GM23338 (cell line): ENCODE data around the gene SPIRE2. TPM values are rescaled to one million over a fixed set of nuclear protein-coding genes. Genes with fewer than 3 reads are reported as not detected.

ENCODE experiments used
- ATAC-seq: fragments of 200-7000 bp; cut with Tn5 transposase; 3 replicates; pipeline ENCODE4 v1.9.1; 2020
- DNase-seq: peaks from one replicate; pipeline ENCODE4 v3.0.0-alpha.2; 2015; ENCODE audit warnings: low spot score
- H2AFZ ChIP-seq: fragments of 200-600 bp; sonication (generic); 2 replicates; pipeline ENCODE4 v1.8.0; 2016; ENCODE audit warnings: antibody characterized with exemption, mild to moderate bottlenecking, moderate library complexity
- H3F3A ChIP-seq: fragments of 200-600 bp; sonication (generic); replicated peaks from 2 replicates; pipeline ENCODE4 v1.8.0; 2017; ENCODE audit warnings: antibody characterized with exemption, mixed run types, low read depth
- H3K27ac ChIP-seq: fragments of 200-600 bp; sonication (generic); 2 replicates; pipeline ENCODE4 v1.6.1; 2016; ENCODE audit warnings: low read depth
- H3K27me3 ChIP-seq: fragments of 200-600 bp; sonication (generic); 2 replicates; pipeline ENCODE4 v1.8.0; 2016; ENCODE audit warnings: mild to moderate bottlenecking, mixed run types, moderate library complexity; ENCODE audit not compliant: insufficient read depth
- H3K36me3 ChIP-seq: fragments of 200-600 bp; sonication (generic); 2 replicates; pipeline ENCODE4 v1.8.0; 2016; ENCODE audit warnings: mild to moderate bottlenecking; ENCODE audit not compliant: insufficient read depth
- H3K4me1 ChIP-seq: fragments of 200-600 bp; sonication (generic); 2 replicates; pipeline ENCODE4 v1.8.0; 2016; ENCODE audit warnings: mild to moderate bottlenecking, moderate library complexity; ENCODE audit not compliant: insufficient read depth
- H3K4me2 ChIP-seq: fragments of 200-600 bp; sonication (generic); 2 replicates; pipeline ENCODE4 v1.7.1; 2017; ENCODE audit warnings: mixed run types
- H3K4me3 ChIP-seq: fragments of 200-600 bp; sonication (generic); 2 replicates; pipeline ENCODE4 v1.6.1; 2016; ENCODE audit warnings: mixed run types
- H3K79me2 ChIP-seq: fragments of 200-600 bp; sonication (generic); replicated peaks from 2 replicates; pipeline ENCODE4 v1.8.0; 2017; ENCODE audit warnings: mild to moderate bottlenecking; ENCODE audit not compliant: insufficient read depth
- H3K9me2 ChIP-seq: fragments of 200-600 bp; sonication (generic); 2 replicates; pipeline ENCODE4 v1.8.0; 2017; ENCODE audit not compliant: insufficient read depth
- H4K20me1 ChIP-seq: fragments of 200-600 bp; sonication (generic); replicated peaks from 2 replicates; pipeline ENCODE4 v1.8.0; 2017; ENCODE audit warnings: mild to moderate bottlenecking; ENCODE audit not compliant: insufficient read depth
- H3K27ac Mint-ChIP-seq: 2 replicates; pipeline ENCODE4 v1.8.0; 2020; ENCODE audit warnings: inconsistent platforms, mild to moderate bottlenecking, moderate library complexity, mixed read lengths
- H3K27me3 Mint-ChIP-seq: 3 replicates; pipeline ENCODE4 v1.8.0; 2022; ENCODE audit warnings: low read depth, mild to moderate bottlenecking, moderate library complexity, mixed read lengths, inconsistent platforms; ENCODE audit not compliant: insufficient read depth, poor library complexity
- H3K36me3 Mint-ChIP-seq: 3 replicates; pipeline ENCODE4 v1.8.0; 2021; ENCODE audit warnings: low read depth, mild to moderate bottlenecking, inconsistent platforms, moderate library complexity, mixed read lengths
- H3K4me1 Mint-ChIP-seq: 3 replicates; pipeline ENCODE4 v1.8.0; 2020; ENCODE audit warnings: mild to moderate bottlenecking, inconsistent platforms, mixed read lengths
- H3K4me3 Mint-ChIP-seq: 3 replicates; pipeline ENCODE4 v1.8.0; 2021; ENCODE audit warnings: moderate library complexity, mild to moderate bottlenecking, inconsistent platforms, mixed read lengths
- H3K9me3 Mint-ChIP-seq: 3 replicates; pipeline ENCODE4 v1.8.0; 2020; ENCODE audit warnings: moderate library complexity, mild to moderate bottlenecking, inconsistent platforms, mixed read lengths
- EZH2 ChIP-seq: fragments of 200-600 bp; sonication (generic); IDR thresholded peaks from one replicate; pipeline ENCODE4 v1.8.0; 2017; ENCODE audit warnings: antibody characterized with exemption, mild to moderate bottlenecking, low read depth; ENCODE audit not compliant: unreplicated experiment
- EZH2phosphoT487 ChIP-seq: fragments of 200-600 bp; sonication (generic); IDR thresholded peaks from one replicate; pipeline ENCODE4 v1.8.1; 2018; ENCODE audit warnings: antibody characterized with exemption; ENCODE audit not compliant: unreplicated experiment
- JUNB ChIP-seq: IDR thresholded peaks from one replicate; pipeline ENCODE4 v1.6.1; 2016; ENCODE audit warnings: antibody characterized with exemption; ENCODE audit not compliant: unreplicated experiment
- NANOG ChIP-seq: IDR thresholded peaks from 2 replicates; pipeline ENCODE4 v1.6.1; 2016; ENCODE audit warnings: antibody characterized with exemption, borderline replicate concordance
- POLR2AphosphoS5 ChIP-seq: IDR thresholded peaks from 2 replicates; pipeline ENCODE4 v1.6.1; 2016; ENCODE audit warnings: antibody characterized with exemption, low read depth
- ZNF114 ChIP-seq: fragments of 250-450 bp; sonication (Bioruptor Pico); IDR thresholded peaks from 2 replicates; pipeline ENCODE4 v1.5.0; 2020; ENCODE audit warnings: mild to moderate bottlenecking, moderate library complexity
- ZNF331 ChIP-seq: fragments of 250-450 bp; sonication (Bioruptor Pico); IDR thresholded peaks from 2 replicates; pipeline ENCODE4 v1.5.0; 2020; ENCODE audit warnings: low read depth, mild to moderate bottlenecking, moderate library complexity
- polyA plus RNA-seq: library from polyadenylated mRNA; unstranded; fragments of >200 nt; fragmentation: Nextera tagmentation; extraction: Ambion mirVana; gene quantifications from 2 replicates; pipeline ENCODE4 v1.2.1, GENCODE V29; 2016
- total RNA-seq: library from RNA; depleted of rRNA; stranded (reverse); fragments of >200 nt; shearing (Covaris generic); gene quantifications from 2 replicates; pipeline ENCODE4 v1.2.3, GENCODE V29; 2014
- TF ChIP-seq, protein P1 (sequence below), 2 experiments: fragments of 200-600 bp in 1 of 2; sonication (generic) in 1 of 2; conservative IDR thresholded peaks; 2 replicates each; pipeline versions ENCODE4 v1.5.1 to v1.6.1; 2016 to 2017; ENCODE audit warnings: antibody characterized with exemption in 2 of 2, low read depth in 2 of 2, mild to moderate bottlenecking in 2 of 2, moderate library complexity in 1 of 2
- TF ChIP-seq, protein P2 (sequence below): fragments of 250-450 bp; sonication (Bioruptor Pico); IDR thresholded peaks from 2 replicates; pipeline ENCODE4 v1.5.0; 2020; ENCODE audit warnings: mild to moderate bottlenecking, moderate library complexity
- TF ChIP-seq, protein P3 (sequence below): IDR thresholded peaks from one replicate; pipeline ENCODE4 v1.6.1; 2018; ENCODE audit warnings: antibody characterized with exemption; ENCODE audit not compliant: unreplicated experiment

Gene SPIRE2
- total and polyA plus RNA-seq, 2 experiments from 2014 or later = 5.0 to 15.2 TPM

DNA sequence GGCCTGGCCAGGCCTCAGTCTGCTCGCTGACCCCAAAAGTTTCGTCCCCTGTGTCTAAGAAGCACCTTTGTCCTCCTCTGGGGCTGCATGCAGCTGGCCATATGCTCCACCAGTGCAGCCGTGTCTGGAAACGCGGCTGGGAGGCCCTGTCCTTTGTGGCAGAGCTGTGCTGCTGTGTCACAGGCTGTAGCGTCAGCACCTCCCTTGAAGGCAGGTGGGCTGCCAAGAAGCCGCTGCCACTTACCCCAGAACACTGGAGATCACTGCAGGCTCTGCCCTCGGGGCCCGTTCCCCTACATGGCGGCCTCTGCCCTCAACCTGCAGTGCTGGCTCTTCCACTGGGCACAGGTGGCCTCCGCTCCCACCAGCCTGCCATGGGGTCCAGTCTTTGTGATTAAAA lies 74.7 kb downstream of the SPIRE2 start:
- Mint-ChIP-seq H3K4me3 (no peak overlapping the region), H3K27me3 (peaks cover 8% of the 10 kb centered on the region), H3K4me1 (no peaks in the 10 kb centered on the region), H3K9me3 (peaks cover 9% of the 10 kb centered on the region), H3K27ac (no peak overlapping the region), H3K36me3 (peaks cover 56% of the 10 kb centered on the region)
- H3F3A ChIP-seq = 0 out of 2 replicates have a peak, but pooled peaks cover 7% of the 10 kb centered on the region
- no peak overlapping the region for H3K4me2 ChIP-seq
- no peaks in the 10 kb centered on the region for H3K79me2 ChIP-seq
- no peak for DNase-seq
- H3K4me1 ChIP-seq = no peaks in the 10 kb centered on the region
- no peak overlapping the region for H3K27ac ChIP-seq
- no peaks in the 10 kb centered on the region for H4K20me1 ChIP-seq
- no peaks in the 10 kb centered on the region for H3K9me2 ChIP-seq
- no peak overlapping the region for H3K4me3 ChIP-seq
- no peak overlapping the region for H2AFZ ChIP-seq
- peaks cover 6% of the 10 kb centered on the region; the same call in 1 of the 2 replicates for H3K36me3 ChIP-seq
- ATAC-seq = no peak
- no peaks in the 10 kb centered on the region for H3K27me3 ChIP-seq
- TF ChIP-seq POLR2AphosphoS5 = no peak
- no peak for TF ChIP-seq NANOG
- TF ChIP-seq EZH2phosphoT487 = no peak
- TF ChIP-seq ZNF331 (CRISPR knock-in tag) = no peak
- TF ChIP-seq ZNF114 (CRISPR knock-in tag) = no peak
- no peak for TF ChIP-seq EZH2
- TF ChIP-seq JUNB = no peak

DNA sequence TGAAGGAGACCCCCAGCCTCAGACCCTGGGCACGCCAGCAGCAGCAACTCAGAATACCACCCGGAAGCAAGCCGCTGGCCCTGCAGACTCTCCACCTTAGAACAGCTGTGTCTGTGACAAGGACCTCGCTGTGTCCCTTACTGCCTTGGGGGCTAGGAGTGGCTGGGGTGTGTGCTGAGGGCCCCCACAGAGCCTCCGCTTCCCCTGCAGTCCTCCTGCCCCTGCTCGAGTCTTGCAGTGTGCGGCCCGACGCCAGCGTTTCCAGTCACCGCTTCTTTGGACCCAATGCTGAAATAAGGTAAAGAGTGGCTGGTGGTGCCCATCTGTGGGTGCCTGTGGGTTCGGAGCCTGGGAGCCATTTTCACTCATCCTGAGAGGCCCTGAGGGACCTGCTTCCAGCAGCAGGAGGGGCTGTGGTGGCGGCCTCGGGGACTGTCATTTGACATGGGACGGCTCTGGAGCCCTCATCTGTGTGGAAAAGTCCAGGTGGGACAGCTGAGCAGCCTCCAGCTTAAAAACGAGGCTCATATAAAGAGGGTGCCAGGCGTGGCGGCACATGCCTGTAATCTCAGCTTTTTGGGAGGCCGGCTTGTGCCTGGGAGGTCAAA lies 75.7 kb downstream of the SPIRE2 start:
- no peak overlapping the region for H3K27ac ChIP-seq
- no peaks in the 10 kb centered on the region for H3K4me1 ChIP-seq
- H3K4me2 ChIP-seq = no peak overlapping the region
- H3K4me3 ChIP-seq = no peak overlapping the region
- no peaks in the 10 kb centered on the region for H3K4me1 Mint-ChIP-seq
- DNase-seq = no peak
- no peaks in the 10 kb centered on the region for H3K27me3 ChIP-seq
- 0 out of 2 replicates have a peak, but pooled peaks cover 6% of the 10 kb centered on the region for H3F3A ChIP-seq
- no peaks in the 10 kb centered on the region for H3K79me2 ChIP-seq
- H4K20me1 ChIP-seq = no peaks in the 10 kb centered on the region
- no peak overlapping the region for H2AFZ ChIP-seq
- no peak overlapping the region for H3K4me3 Mint-ChIP-seq
- H3K27ac Mint-ChIP-seq = no peak overlapping the region
- H3K36me3 ChIP-seq = peaks cover 4% of the 10 kb centered on the region; the same call in 1 of the 2 replicates
- H3K27me3 Mint-ChIP-seq = peaks cover 11% of the 10 kb centered on the region
- peaks cover 54% of the 10 kb centered on the region for H3K36me3 Mint-ChIP-seq
- no peak for ATAC-seq
- peaks cover 14% of the 10 kb centered on the region for H3K9me3 Mint-ChIP-seq
- no peaks in the 10 kb centered on the region for H3K9me2 ChIP-seq
- TF ChIP-seq, protein P1, sequence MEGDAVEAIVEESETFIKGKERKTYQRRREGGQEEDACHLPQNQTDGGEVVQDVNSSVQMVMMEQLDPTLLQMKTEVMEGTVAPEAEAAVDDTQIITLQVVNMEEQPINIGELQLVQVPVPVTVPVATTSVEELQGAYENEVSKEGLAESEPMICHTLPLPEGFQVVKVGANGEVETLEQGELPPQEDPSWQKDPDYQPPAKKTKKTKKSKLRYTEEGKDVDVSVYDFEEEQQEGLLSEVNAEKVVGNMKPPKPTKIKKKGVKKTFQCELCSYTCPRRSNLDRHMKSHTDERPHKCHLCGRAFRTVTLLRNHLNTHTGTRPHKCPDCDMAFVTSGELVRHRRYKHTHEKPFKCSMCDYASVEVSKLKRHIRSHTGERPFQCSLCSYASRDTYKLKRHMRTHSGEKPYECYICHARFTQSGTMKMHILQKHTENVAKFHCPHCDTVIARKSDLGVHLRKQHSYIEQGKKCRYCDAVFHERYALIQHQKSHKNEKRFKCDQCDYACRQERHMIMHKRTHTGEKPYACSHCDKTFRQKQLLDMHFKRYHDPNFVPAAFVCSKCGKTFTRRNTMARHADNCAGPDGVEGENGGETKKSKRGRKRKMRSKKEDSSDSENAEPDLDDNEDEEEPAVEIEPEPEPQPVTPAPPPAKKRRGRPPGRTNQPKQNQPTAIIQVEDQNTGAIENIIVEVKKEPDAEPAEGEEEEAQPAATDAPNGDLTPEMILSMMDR (conservative IDR thresholded peaks at IDR 0.05; ENCODE audit: low read depth in 2 of 2) = no peak
- TF ChIP-seq EZH2phosphoT487 (no peak), POLR2AphosphoS5 (no peak), ZNF114 (CRISPR knock-in tag) (no peak), ZNF331 (CRISPR knock-in tag) (no peak)
- TF ChIP-seq, protein P2, sequence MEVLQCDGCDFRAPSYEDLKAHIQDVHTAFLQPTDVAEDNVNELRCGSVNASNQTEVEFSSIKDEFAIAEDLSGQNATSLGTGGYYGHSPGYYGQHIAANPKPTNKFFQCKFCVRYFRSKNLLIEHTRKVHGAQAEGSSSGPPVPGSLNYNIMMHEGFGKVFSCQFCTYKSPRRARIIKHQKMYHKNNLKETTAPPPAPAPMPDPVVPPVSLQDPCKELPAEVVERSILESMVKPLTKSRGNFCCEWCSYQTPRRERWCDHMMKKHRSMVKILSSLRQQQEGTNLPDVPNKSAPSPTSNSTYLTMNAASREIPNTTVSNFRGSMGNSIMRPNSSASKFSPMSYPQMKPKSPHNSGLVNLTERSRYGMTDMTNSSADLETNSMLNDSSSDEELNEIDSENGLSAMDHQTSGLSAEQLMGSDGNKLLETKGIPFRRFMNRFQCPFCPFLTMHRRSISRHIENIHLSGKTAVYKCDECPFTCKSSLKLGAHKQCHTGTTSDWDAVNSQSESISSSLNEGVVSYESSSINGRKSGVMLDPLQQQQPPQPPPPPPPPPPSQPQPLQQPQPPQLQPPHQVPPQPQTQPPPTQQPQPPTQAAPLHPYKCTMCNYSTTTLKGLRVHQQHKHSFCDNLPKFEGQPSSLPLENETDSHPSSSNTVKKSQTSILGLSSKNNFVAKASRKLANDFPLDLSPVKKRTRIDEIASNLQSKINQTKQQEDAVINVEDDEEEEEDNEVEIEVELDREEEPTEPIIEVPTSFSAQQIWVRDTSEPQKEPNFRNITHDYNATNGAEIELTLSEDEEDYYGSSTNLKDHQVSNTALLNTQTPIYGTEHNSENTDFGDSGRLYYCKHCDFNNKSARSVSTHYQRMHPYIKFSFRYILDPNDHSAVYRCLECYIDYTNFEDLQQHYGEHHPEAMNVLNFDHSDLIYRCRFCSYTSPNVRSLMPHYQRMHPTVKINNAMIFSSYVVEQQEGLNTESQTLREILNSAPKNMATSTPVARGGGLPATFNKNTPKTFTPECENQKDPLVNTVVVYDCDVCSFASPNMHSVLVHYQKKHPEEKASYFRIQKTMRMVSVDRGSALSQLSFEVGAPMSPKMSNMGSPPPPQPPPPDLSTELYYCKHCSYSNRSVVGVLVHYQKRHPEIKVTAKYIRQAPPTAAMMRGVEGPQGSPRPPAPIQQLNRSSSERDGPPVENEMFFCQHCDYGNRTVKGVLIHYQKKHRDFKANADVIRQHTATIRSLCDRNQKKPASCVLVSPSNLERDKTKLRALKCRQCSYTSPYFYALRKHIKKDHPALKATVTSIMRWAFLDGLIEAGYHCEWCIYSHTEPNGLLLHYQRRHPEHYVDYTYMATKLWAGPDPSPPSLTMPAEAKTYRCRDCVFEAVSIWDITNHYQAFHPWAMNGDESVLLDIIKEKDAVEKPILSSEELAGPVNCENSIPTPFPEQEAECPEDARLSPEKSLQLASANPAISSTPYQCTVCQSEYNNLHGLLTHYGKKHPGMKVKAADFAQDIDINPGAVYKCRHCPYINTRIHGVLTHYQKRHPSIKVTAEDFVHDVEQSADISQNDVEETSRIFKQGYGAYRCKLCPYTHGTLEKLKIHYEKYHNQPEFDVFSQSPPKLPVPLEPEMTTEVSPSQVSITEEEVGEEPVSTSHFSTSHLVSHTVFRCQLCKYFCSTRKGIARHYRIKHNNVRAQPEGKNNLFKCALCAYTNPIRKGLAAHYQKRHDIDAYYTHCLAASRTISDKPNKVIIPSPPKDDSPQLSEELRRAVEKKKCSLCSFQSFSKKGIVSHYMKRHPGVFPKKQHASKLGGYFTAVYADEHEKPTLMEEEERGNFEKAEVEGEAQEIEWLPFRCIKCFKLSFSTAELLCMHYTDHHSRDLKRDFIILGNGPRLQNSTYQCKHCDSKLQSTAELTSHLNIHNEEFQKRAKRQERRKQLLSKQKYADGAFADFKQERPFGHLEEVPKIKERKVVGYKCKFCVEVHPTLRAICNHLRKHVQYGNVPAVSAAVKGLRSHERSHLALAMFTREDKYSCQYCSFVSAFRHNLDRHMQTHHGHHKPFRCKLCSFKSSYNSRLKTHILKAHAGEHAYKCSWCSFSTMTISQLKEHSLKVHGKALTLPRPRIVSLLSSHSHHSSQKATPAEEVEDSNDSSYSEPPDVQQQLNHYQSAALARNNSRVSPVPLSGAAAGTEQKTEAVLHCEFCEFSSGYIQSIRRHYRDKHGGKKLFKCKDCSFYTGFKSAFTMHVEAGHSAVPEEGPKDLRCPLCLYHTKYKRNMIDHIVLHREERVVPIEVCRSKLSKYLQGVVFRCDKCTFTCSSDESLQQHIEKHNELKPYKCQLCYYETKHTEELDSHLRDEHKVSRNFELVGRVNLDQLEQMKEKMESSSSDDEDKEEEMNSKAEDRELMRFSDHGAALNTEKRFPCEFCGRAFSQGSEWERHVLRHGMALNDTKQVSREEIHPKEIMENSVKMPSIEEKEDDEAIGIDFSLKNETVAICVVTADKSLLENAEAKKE (CRISPR knock-in tag) = no peak
- TF ChIP-seq, protein P3, sequence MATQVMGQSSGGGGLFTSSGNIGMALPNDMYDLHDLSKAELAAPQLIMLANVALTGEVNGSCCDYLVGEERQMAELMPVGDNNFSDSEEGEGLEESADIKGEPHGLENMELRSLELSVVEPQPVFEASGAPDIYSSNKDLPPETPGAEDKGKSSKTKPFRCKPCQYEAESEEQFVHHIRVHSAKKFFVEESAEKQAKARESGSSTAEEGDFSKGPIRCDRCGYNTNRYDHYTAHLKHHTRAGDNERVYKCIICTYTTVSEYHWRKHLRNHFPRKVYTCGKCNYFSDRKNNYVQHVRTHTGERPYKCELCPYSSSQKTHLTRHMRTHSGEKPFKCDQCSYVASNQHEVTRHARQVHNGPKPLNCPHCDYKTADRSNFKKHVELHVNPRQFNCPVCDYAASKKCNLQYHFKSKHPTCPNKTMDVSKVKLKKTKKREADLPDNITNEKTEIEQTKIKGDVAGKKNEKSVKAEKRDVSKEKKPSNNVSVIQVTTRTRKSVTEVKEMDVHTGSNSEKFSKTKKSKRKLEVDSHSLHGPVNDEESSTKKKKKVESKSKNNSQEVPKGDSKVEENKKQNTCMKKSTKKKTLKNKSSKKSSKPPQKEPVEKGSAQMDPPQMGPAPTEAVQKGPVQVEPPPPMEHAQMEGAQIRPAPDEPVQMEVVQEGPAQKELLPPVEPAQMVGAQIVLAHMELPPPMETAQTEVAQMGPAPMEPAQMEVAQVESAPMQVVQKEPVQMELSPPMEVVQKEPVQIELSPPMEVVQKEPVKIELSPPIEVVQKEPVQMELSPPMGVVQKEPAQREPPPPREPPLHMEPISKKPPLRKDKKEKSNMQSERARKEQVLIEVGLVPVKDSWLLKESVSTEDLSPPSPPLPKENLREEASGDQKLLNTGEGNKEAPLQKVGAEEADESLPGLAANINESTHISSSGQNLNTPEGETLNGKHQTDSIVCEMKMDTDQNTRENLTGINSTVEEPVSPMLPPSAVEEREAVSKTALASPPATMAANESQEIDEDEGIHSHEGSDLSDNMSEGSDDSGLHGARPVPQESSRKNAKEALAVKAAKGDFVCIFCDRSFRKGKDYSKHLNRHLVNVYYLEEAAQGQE = no peak
